SW 1271 (cell line): ENCODE results near the gene TRAF3.
"Not testable (repeated sequence)": the region's sequence is repeated elsewhere in the genome, so short reads cannot be mapped to it uniquely, and the experiment has no call there.

Experiments
- DNase-seq, 2 experiments: peaks; one replicate each; lab custom pipeline; 2025; lab: John Stamatoyannopoulos, UW

Gene TRAF3

DNA sequence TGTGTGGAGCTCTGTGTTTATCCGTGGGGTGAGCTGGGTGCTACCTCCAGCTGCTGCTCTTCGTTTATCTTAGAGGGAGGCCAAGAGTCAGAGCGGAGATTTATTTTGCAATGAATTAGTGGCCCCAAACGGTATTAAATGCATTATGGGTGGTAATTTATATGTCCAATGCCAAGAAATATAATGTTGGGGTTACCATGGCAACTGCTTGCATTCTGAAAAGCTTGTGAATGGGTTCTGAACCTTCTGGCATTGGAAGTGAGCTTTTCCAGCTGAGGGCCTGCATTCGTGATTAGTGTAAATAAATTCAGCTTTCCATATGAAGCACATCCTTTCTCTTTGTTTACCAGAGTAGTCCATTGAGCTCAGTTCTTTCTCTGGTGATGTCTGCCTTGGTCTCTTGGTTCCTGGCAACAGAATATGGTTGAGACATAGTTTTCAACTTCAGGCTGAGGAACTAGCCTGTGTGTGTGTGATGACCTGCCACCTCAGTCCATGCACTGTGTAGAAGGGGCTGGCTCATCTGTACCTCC lies 51.8 kb downstream of the TRAF3 start:
- no peak for DNase-seq

DNA sequence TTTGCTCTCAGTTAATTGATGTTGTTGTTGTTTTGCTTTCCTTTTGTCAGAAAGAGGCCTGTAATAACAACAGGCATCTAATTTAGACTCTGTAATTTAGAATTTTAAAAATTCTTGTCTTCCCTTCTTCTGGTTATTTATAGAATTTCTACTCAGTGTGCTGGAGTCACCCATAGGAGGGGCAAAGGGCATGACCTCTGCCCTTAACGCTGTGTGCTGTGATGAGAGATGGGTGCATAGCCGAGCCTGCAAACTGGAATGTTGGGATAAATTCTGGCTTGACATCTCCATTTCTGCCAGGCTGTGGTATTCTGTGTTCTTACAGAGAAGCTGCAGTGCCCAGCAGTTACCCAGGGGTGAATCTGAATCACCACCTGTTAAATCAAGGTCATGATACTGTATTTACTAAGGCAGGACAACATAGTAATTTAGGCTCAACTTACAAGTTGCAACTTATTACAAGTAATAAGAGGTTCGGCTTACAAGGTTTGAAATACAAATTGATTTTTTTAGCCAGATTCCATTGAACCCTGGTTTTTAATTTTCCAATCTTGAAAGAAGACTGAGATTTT lies 53.3 kb downstream of the TRAF3 start:
- DNase-seq, result no peak

- no peak for DNase-seq
Measured at GRCh38 chr14:102831163-102831804, 54.0 kb downstream of the TRAF3 start.

GRCh38 chr14:102833341-102833740 lies 56.1 kb downstream of the TRAF3 start:
- no peak for DNase-seq

DNA sequence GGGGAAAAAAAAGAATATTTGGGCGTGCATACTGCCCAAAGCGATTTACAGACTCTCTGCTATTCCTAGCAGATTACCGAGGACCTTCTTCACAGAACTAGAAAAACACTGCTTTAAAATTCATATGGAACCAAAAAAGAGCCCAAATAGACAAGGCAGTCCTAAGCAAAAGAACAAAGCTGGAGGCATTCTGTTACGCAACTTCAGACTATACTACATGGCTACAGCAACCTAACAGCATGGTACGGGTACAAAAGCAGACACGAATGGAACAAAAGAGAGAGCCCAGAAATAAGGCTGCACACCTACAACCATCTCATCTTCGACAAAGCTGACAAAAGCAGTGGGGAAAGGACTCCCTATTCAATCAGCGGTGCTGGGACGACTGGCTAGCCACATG lies 56.7 kb downstream of the TRAF3 start:
- DNase-seq, result no peak

- no peak for DNase-seq
Measured at GRCh38 chr14:102835959-102836358, 58.7 kb downstream of the TRAF3 start.

DNA sequence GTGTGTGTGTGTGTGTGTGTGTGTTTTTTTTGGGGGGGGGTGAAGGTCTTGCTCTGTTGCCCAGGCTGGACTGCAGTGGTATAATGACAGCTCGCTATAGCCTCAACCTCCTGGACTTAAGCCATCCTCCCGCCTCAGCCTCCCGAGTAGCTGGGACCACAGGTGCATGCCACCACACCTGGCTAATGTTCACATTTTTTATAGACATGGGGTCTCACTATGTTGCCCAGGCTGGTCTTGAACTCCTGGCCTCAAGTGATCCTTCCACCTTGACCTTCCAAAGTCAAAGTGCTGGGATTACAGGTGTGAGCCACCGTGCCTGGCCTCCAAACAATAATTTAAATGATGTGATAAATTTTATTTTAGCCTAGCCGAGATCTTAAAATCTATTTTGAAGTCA lies 59.9 kb downstream of the TRAF3 start:
- DNase-seq, result not testable (repeated sequence)

- no peak for DNase-seq
Measured at GRCh38 chr14:102838501-102838900, 61.3 kb downstream of the TRAF3 start.

DNA sequence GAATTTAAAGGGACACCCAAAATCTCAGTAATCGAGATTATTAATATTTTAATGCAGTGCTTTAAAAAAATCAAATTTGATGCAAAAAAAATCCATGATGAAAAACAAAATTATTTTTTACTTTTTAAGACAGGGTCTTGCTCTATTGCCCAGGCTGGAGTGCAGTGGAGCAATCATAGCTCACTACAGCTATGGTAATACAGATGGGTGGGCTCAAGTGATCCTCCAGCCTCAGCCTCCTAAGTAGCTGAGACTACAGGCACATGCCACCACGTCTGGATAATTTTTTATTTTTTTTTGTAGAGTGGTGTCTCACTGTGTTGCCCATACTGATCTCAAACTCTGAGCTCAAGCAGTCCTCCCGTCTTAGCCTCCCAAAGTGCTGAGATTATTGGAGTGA lies 62.9 kb downstream of the TRAF3 start:
- DNase-seq, result no peak

GRCh38 chr14:102840771-102841528 lies 63.7 kb downstream of the TRAF3 start:
- no peak for DNase-seq

- no peak for DNase-seq
Measured at GRCh38 chr14:102848830-102849525, 71.7 kb downstream of the TRAF3 start.

- DNase-seq, result no peak
Measured at GRCh38 chr14:102849526-102850379, 72.5 kb downstream of the TRAF3 start.

GRCh38 chr14:102853648-102854047 lies 76.4 kb downstream of the TRAF3 start:
- no peak for DNase-seq

- DNase-seq, result no peak
Measured at GRCh38 chr14:102854091-102854703, 76.9 kb downstream of the TRAF3 start.

DNA sequence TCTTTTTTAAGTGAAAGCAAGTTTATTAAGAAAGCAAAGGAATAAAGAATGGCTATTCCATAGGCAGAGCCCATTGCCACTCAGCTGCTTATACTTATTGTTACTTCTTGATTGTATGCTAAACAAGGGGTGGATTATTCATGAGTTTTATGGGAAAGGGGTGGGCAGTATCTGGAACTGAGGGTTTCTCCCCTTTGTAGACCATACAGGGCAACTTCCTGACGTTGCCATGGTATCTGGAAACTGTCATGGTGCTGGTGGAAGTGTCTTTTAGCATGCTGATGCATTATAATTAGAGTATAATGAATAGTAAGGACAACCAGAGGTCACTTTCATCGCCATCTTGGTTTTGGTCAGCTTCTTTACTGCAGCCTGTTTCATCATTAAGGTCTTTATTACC lies 78.9 kb downstream of the TRAF3 start:
- no peak for DNase-seq

DNA sequence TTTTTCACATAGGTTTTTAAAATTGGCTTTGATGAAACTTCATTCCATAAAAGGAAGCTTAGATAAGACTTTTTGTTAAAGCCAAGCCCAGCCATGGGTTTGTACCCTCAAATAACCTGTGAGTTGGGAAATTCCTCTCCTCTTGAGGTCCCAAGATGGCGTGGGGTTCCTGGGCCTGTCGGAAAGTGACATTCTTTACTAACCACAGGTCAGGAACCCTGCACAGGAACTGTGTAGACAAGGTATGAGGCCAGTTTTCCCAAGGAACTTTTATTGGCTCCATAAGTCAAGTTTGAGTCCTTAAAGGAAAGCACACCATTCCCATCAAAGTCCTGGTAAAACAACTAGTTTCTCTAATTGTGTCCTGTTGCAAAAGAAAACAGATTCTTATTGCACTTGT lies 80.2 kb downstream of the TRAF3 start:
- no peak for DNase-seq

- DNase-seq, result no peak
Measured at GRCh38 chr14:102859911-102860310, 82.7 kb downstream of the TRAF3 start.

DNA sequence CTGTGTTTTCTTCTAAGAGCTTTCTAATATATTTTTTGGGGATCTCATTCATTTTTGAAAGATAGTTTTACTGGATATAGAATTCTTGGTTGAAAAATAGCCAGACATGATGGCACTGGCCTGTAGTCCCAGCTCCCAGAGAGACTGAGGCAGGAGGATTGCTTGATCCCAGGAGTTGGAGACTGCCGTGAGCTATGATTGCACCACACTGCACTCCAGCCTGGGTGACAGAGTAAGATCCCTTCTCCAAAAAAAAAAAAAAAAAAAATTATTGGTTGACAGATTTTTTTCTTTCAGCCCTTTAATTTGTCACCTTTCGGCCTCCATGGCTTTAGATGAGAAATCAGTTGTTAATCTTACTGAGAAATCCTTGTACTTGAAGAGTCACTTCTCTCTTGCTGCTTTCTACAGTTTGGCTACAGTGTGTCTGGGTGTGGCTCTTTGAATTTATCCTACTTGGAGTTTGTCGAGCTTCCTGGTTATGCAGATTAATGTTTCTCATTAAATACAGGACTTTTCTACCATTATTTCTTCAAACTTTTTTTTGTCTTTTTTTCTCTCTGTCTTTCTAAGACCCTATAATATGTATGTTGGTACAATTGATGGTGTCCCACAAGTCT lies 85.0 kb downstream of the TRAF3 start:
- DNase-seq, result no peak

DNA sequence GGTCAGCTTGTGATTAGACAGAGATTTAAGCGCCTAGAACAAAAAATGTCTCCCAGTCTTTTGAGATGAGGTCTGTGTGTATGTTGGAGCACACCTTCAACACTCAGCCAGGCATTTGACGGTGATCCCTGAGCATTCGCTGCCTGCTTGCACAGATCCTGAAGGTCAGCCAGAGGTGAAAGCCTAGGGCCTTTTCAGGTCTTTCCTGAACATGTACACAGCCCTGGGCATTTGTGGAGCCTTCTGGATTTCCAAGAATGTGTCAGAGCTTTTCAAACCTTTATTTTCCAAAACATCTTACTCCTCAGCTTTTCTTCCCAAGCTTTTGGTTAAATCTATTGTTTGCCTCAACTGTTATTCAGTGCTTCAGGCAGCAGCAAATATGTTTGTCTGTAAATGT lies 86.1 kb downstream of the TRAF3 start:
- DNase-seq, result no peak

DNA sequence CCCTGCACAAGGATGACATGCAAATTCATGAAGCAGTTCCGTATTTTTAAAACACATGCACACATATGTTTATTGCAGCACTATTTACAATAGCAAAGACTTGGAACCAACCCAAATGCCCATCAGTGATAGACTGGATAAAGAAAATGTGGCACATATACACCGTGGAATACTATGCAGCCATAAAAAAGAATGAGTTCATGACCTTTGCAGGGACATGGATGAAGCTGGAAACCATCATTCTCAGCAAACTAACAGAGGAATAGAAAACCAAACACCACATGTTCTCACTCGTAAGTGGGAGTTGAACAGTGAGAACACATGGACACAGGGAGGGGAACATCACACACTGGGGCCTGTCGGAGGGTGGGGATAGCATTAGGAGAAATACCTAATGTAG lies 88.7 kb downstream of the TRAF3 start:
- DNase-seq, result not testable (repeated sequence)
